Lung (tissue), 16 donors: ENCODE measurements around the gene MSS51. TPM values are rescaled to one million over a fixed set of nuclear protein-coding genes. Genes with fewer than 3 reads are reported as not detected.

Experiments used
- ATAC-seq: fragments of 200-7000 bp; cut with Tn5 transposase; one replicate; pipeline ENCODE4 v1.9.1; 2020; ENCODE audit warnings: moderate number of reproducible peaks; ENCODE audit not compliant: insufficient read depth, low FRiP score
- DNase-seq, 3 donors: peaks; one replicate each; pipeline ENCODE4 v3.0.0-alpha.2; 2013 to 2017
- H3K27ac ChIP-seq, 2 donors: one replicate each; pipeline ENCODE4 v1.5.1; 2013; ENCODE audit warnings: mild to moderate bottlenecking in 2 of 2, moderate library complexity in 2 of 2, control low read depth in 1 of 2, inconsistent platforms in 1 of 2, low read depth in 1 of 2, low read length in 1 of 2
- H3K27me3 ChIP-seq, 3 donors: one replicate each; pipeline ENCODE4 v1.5.1; 2013; ENCODE audit warnings: low read length in 2 of 3; ENCODE audit not compliant: control insufficient read depth in 3 of 3, insufficient read depth in 3 of 3
- H3K36me3 ChIP-seq, 4 donors: one replicate each; pipeline ENCODE4 v1.5.1; 2013; ENCODE audit warnings: low read length in 4 of 4, mild to moderate bottlenecking in 1 of 4, moderate library complexity in 1 of 4; ENCODE audit not compliant: control insufficient read depth in 4 of 4, insufficient read depth in 4 of 4
- H3K4me1 ChIP-seq, 5 donors: one replicate each; pipeline ENCODE4 v1.5.1; 2013; ENCODE audit warnings: low read length in 5 of 5, mild to moderate bottlenecking in 2 of 5, moderate library complexity in 1 of 5; ENCODE audit not compliant: control insufficient read depth in 5 of 5, insufficient read depth in 5 of 5
- H3K4me3 ChIP-seq: one replicate; pipeline ENCODE4 v1.5.1; 2013; ENCODE audit warnings: mild to moderate bottlenecking, control low read depth, moderate library complexity
- H3K9ac ChIP-seq, 2 donors: one replicate each; pipeline ENCODE4 v1.5.1; 2013; ENCODE audit warnings: low read length in 2 of 2, control low read depth in 1 of 2; ENCODE audit not compliant: insufficient read depth in 1 of 2
- H3K9me3 ChIP-seq, 4 donors: one replicate each; pipeline ENCODE4 v1.5.1; 2013; ENCODE audit warnings: low read length in 3 of 4, mild to moderate bottlenecking in 1 of 4, moderate library complexity in 1 of 4; ENCODE audit not compliant: control insufficient read depth in 4 of 4, insufficient read depth in 3 of 4
- WGBS, 2 donors: extraction: QIAGEN DNeasy Blood & Tissue Kit; methylation state at CpG; one replicate each; pipeline ENCODE4 v1.1.7; 2013; 5-methylcytosine and 5-hydroxymethylcytosine counted together
- long read RNA-seq, 5 donors: transcript quantifications; one replicate each; lab custom pipeline, GENCODE V29; 2026
- polyA plus RNA-seq, 2 donors: library from polyadenylated mRNA; stranded (reverse); fragments of 200-250 nt; gene quantifications; one replicate each; pipeline ENCODE4 v1.2.1, GENCODE V29; 2013
- total RNA-seq, 2 donors: library from RNA; depleted of rRNA in 1 of 2; stranded (reverse); fragments of >200 nt in 1 of 2; gene quantifications; one replicate each; pipeline ENCODE4 v1.2.1, GENCODE V29; 2014 to 2021
- TF ChIP-seq, protein P1 (sequence below): IDR thresholded peaks from 2 replicates; pipeline ENCODE4 v1.5.1; 2012; ENCODE audit warnings: mild to moderate bottlenecking; ENCODE audit errors: control extremely low read depth, extremely low read depth
- donor health status: control.
- donor health status: control.
- donor health status: Bipolar disorder and iron deficiency.
- donor health status: healthy.
- donor health status: DM: yes; HTN: yes; CAD: no.

Gene MSS51
- total RNA-seq, result 1 to 10 TPM; 2.3 to 4.1 TPM
- polyA plus RNA-seq, result 1 to 10 TPM in 1 of 2 donors, under 1 TPM in 1; 0.74 to 3.0 TPM
- long read RNA-seq, donor 1, partial matches to known transcripts, result 0 of 1 reads
- long read RNA-seq, donor 1, other reads (novel, unspliced or antisense), result 0 of 1 reads
- long read RNA-seq, donor 2, result 0 reads
- long read RNA-seq, donor 3, result 0 reads
- long read RNA-seq, donor 4, result 0 reads
- long read RNA-seq, donor 5, result 0 reads

DNA sequence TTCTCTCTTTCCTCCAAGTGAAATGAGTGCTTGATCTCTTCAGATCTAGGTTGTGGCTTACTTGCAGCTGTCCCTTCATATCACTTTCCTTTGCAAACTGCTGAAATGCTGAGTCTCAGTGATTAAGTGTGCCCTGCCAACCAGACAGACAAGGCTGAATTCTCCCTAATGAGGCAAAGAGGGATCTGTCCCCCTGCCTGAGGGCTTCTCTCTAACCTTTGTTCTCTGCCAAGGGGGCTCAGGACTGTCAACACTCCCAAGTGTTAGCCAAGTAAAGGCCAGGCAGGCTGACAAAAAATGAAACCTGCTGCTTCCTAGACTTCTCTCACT is at the start of gene MSS51:
Gene MSS51 (minus strand): TSS at position 24 of the 330 bp plus-strand sequence. CDS start 5,277 bp downstream, outside the sequence.
- Histone ChIP-seq H3K9me3 (no peaks in the 10 kb centered on the region), H3K4me3 (no peak within 1 kb of the TSS), H3K27me3 (no peaks in the 10 kb centered on the region), H3K4me1 (peaks cover 0 to 9% (median 0%) of the 10 kb centered on the region in 5 donors), H3K27ac (peak within 1 kb of the TSS in 1 of 2 donors; percentile 21), H3K9ac (no peak within 1 kb of the TSS), H3K36me3 (peaks cover 7 to 10% (median 8%) of the 10 kb centered on the region in 4 donors)
- DNase-seq, result peak in 2 of 3 donors; percentile 5 to 23
- TF ChIP-seq, protein P1, sequence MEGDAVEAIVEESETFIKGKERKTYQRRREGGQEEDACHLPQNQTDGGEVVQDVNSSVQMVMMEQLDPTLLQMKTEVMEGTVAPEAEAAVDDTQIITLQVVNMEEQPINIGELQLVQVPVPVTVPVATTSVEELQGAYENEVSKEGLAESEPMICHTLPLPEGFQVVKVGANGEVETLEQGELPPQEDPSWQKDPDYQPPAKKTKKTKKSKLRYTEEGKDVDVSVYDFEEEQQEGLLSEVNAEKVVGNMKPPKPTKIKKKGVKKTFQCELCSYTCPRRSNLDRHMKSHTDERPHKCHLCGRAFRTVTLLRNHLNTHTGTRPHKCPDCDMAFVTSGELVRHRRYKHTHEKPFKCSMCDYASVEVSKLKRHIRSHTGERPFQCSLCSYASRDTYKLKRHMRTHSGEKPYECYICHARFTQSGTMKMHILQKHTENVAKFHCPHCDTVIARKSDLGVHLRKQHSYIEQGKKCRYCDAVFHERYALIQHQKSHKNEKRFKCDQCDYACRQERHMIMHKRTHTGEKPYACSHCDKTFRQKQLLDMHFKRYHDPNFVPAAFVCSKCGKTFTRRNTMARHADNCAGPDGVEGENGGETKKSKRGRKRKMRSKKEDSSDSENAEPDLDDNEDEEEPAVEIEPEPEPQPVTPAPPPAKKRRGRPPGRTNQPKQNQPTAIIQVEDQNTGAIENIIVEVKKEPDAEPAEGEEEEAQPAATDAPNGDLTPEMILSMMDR, result no peak
- ATAC-seq, result no peak

GRCh38 chr10:73480158-73480557 is 46.8 kb upstream of the MSS51 start:
- H3K9me3 ChIP-seq, result no peaks in the 10 kb centered on the region
- ATAC-seq (no peak), DNase-seq (no peak)
- no peak overlapping the region for H3K9ac ChIP-seq
- 91 to 95% methylated on average over 7 of the region's 7 CpGs for WGBS, 2 donors
- no peaks in the 10 kb centered on the region for H3K27me3 ChIP-seq
- H3K4me3 ChIP-seq, result no peak overlapping the region
- H3K36me3 ChIP-seq, result peaks cover 3 to 30% (median 14%) of the 10 kb centered on the region in 4 donors
- no peaks in the 10 kb centered on the region for H3K4me1 ChIP-seq
- H3K27ac ChIP-seq, result no peak overlapping the region
- TF ChIP-seq, protein P1, result no peak

- Histone ChIP-seq H3K27ac (no peak overlapping the region), H3K9ac (no peak overlapping the region), H3K27me3 (no peaks in the 10 kb centered on the region), H3K4me1 (no peaks in the 10 kb centered on the region), H3K36me3 (peaks cover 8 to 33% (median 20%) of the 10 kb centered on the region in 4 donors), H3K9me3 (no peaks in the 10 kb centered on the region), H3K4me3 (no peak overlapping the region)
- TF ChIP-seq, protein P1, result no peak
- 67 to 78% methylated on average over 3 of the region's 3 CpGs for WGBS, 2 donors
- DNase-seq (no peak), ATAC-seq (no peak)
These were observed 45.3 kb upstream of the MSS51 start for GRCh38 chr10:73478636-73479035.

- Histone ChIP-seq H3K36me3 (peaks cover 9 to 51% (median 33%) of the 10 kb centered on the region in 4 donors), H3K27me3 (no peaks in the 10 kb centered on the region), H3K27ac (no peak overlapping the region), H3K4me1 (peaks cover 0 to 3% (median 0%) of the 10 kb centered on the region in 5 donors), H3K9me3 (no peaks in the 10 kb centered on the region), H3K4me3 (no peak overlapping the region), H3K9ac (no peak overlapping the region)
- 72 to 77% methylated on average over 3 of the region's 3 CpGs for WGBS, 2 donors
- TF ChIP-seq, protein P1, result no peak
- ATAC-seq, result no peak
- no peak for DNase-seq
These were observed 37.9 kb upstream of the MSS51 start for GRCh38 chr10:73471226-73471625.
